GM12874 (cell line): ENCODE results near the gene PIGW.

Experiments
- CTCF ChIP-seq: IDR thresholded peaks from 2 replicates; pipeline ENCODE4 v1.5.1; 2011; ENCODE audit warnings: low read depth, mild to moderate bottlenecking, control low read depth, low read length, moderate library complexity; ENCODE audit not compliant: insufficient read depth

PIGW gene

GRCh38 chr17:36586138-36586537 is 51.4 kb downstream of the PIGW start:
- no peak for TF ChIP-seq CTCF
